SU-DHL-6 (cell line): ENCODE data around the gene SYT17.

ENCODE experiments used
- EZH2phosphoT487 ChIP-seq: fragments of 200-600 bp; sonication (generic), shearing (Covaris generic); conservative IDR thresholded peaks from 2 replicates; pipeline ENCODE4 v1.6.1; 2018; ENCODE audit warnings: mild to moderate bottlenecking, antibody characterized with exemption, low read length, moderate library complexity, mixed read lengths
- TF ChIP-seq, protein P1 (sequence below): fragments of 200-600 bp; sonication (generic); IDR thresholded peaks from one replicate; pipeline ENCODE4 v1.5.1; 2017; ENCODE audit warnings: antibody characterized with exemption, mild to moderate bottlenecking, low read length, moderate library complexity; ENCODE audit not compliant: insufficient read depth, poor library complexity, severe bottlenecking

GRCh38 chr16:19289811-19290485 lies 121.9 kb downstream of the SYT17 start:
- TF ChIP-seq, protein P1, sequence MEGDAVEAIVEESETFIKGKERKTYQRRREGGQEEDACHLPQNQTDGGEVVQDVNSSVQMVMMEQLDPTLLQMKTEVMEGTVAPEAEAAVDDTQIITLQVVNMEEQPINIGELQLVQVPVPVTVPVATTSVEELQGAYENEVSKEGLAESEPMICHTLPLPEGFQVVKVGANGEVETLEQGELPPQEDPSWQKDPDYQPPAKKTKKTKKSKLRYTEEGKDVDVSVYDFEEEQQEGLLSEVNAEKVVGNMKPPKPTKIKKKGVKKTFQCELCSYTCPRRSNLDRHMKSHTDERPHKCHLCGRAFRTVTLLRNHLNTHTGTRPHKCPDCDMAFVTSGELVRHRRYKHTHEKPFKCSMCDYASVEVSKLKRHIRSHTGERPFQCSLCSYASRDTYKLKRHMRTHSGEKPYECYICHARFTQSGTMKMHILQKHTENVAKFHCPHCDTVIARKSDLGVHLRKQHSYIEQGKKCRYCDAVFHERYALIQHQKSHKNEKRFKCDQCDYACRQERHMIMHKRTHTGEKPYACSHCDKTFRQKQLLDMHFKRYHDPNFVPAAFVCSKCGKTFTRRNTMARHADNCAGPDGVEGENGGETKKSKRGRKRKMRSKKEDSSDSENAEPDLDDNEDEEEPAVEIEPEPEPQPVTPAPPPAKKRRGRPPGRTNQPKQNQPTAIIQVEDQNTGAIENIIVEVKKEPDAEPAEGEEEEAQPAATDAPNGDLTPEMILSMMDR = no peak
- no peak for TF ChIP-seq EZH2phosphoT487
